Activated CD4-positive, alpha-beta memory T cell treated with anti-CD3 and anti-CD28 coated beads, Interleukin-2, amount 10 ng/mL, durations not matched to agents 7 days and 5 days (primary cell): ENCODE measurements around the gene ABHD12B. TPM values are rescaled to one million over a fixed set of nuclear protein-coding genes. Genes with fewer than 3 reads are reported as not detected.

Experiments used
- CTCF ChIA-PET: fragments of 350-600 bp; sonication (Branson Sonifier 250); formaldehyde crosslinking; loops from one replicate; lab custom pipeline; 2021; ENCODE audit warnings: antibody characterized with exemption, inconsistent platforms; lab: Charles Lee
- POLR2A ChIA-PET: fragments of 350-600 bp; sonication (Branson Sonifier 250); formaldehyde crosslinking; loops from one replicate; lab custom pipeline; 2021; ENCODE audit warnings: antibody characterized with exemption; lab: Charles Lee
- DNase-seq: peaks from one replicate; pipeline ENCODE4 v3.0.0-alpha.2; 2020
- H3K27ac Mint-ChIP-seq: one replicate; pipeline ENCODE4 v1.8.0; 2021; ENCODE audit warnings: mild to moderate bottlenecking, mixed read lengths
- H3K27me3 Mint-ChIP-seq: one replicate; pipeline ENCODE4 v1.8.0; 2021; ENCODE audit warnings: mixed read lengths
- H3K36me3 Mint-ChIP-seq: one replicate; pipeline ENCODE4 v1.8.0; 2021; ENCODE audit warnings: low read depth, mixed read lengths
- H3K4me1 Mint-ChIP-seq: one replicate; pipeline ENCODE4 v1.8.0; 2021; ENCODE audit warnings: mixed read lengths
- H3K4me3 Mint-ChIP-seq: one replicate; pipeline ENCODE4 v1.8.0; 2021; ENCODE audit warnings: mild to moderate bottlenecking, mixed read lengths
- H3K9me3 Mint-ChIP-seq: one replicate; pipeline ENCODE4 v1.8.0; 2021; ENCODE audit warnings: mixed read lengths
- total RNA-seq, 2 experiments: library from RNA; stranded (reverse); gene quantifications; one replicate each; pipeline ENCODE4 v1.2.3, GENCODE V29; 2021

The ABHD12B gene
- total RNA-seq, 2 experiments from 2014 or later: not detected

DNA sequence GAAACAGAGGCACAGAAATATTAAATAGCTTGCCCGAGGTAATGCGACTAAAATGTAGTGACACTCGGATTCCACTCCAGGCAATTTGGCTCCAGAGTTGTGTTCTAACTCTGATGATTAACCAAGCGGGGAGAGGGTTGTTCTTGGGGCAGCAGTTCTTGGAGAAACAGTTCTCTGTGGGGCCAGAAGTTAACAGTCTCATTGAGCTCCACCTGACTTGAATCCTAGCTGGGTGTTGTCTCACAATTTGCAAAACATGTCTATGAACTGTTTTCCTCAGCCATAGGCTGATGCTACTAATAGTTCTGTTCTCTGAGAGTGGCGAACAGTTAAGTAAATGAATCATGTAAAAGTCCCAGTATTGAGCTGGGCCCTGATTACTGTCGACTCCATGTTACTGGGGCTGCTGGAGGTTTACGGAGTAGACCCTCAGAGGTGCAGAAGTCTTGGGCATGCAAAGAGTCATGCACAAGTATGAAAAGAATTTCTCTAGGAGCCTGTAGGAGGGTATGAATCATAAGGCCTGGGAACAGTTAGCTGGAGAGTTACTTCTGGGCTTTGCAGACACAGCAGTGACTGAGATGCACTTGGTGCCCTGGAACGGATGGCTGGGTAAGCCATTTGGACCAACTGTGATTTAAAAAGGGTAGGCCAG is 25.5 kb upstream of the ABHD12B start:
- H3K9me3 Mint-ChIP-seq: no peaks in the 10 kb centered on the region
- H3K4me3 Mint-ChIP-seq: no peak overlapping the region
- no peak overlapping the region for H3K27ac Mint-ChIP-seq
- H3K36me3 Mint-ChIP-seq: no peaks in the 10 kb centered on the region
- H3K27me3 Mint-ChIP-seq: peaks cover 16% of the 10 kb centered on the region
- H3K4me1 Mint-ChIP-seq: no peaks in the 10 kb centered on the region
- ChIA-PET POLR2A (no interaction called here), CTCF (interaction anchor here (0.7 to 2.6 kb wide), 2 partner anchors 14 to 333 kb away, joined by 3 to 11 read pairs; no protein-coding TSS in a partner anchor)
- DNase-seq: no peak

DNA sequence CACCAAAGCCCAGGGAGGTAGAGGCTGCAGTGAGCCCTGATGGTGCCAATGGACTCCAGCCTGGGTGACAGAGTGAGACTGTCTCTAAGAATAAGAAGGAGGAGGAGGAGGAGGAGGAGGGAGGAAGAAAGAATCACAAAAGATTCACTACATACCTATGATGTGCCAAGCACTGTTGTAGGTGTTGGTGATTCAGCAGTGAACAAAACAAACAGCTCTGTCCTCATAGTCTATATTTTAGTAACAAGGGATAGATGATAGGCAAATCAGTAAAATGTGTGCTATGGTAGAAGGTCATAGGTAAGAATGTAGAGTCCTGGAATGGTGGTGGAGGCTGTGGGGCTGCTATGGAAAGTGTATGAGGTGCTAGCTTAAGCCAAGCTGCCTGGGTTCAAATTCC is 18.0 kb upstream of the ABHD12B start:
- peaks cover 7% of the 10 kb centered on the region for H3K27me3 Mint-ChIP-seq
- no peak overlapping the region for H3K27ac Mint-ChIP-seq
- DNase-seq: no peak
- no peaks in the 10 kb centered on the region for H3K36me3 Mint-ChIP-seq
- H3K4me1 Mint-ChIP-seq: peaks cover under 1% of the 10 kb centered on the region
- no peaks in the 10 kb centered on the region for H3K9me3 Mint-ChIP-seq
- CTCF ChIA-PET: no interaction called here
- H3K4me3 Mint-ChIP-seq: no peak overlapping the region
- POLR2A ChIA-PET: no interaction called here

DNA sequence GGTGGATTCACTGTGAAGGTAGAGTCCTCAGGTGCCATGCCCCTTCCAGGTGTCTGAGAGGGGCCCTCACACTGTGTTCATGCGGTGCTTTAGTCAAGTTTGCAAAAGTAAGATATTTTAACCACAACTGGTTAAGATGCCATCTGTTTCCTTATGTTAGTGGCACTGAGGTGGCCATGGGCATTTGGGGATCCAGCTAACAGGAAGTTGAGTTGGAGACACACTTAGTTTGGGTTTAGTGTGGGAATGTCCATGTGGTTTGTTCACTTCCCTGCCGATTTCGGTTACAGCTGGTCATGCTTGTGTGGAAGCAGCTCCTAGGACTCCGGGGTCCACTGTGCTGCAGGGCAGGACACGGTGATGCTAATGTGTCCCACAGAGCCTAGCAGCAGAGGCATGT is 17.3 kb upstream of the ABHD12B start:
- no peak for DNase-seq
- Mint-ChIP-seq H3K36me3 (no peaks in the 10 kb centered on the region), H3K9me3 (no peaks in the 10 kb centered on the region), H3K4me1 (peaks cover 6% of the 10 kb centered on the region), H3K27me3 (peaks cover 5% of the 10 kb centered on the region), H3K27ac (peak overlapping the region; percentile 52), H3K4me3 (no peak overlapping the region)
- CTCF ChIA-PET: no interaction called here
- POLR2A ChIA-PET: no interaction called here

DNA sequence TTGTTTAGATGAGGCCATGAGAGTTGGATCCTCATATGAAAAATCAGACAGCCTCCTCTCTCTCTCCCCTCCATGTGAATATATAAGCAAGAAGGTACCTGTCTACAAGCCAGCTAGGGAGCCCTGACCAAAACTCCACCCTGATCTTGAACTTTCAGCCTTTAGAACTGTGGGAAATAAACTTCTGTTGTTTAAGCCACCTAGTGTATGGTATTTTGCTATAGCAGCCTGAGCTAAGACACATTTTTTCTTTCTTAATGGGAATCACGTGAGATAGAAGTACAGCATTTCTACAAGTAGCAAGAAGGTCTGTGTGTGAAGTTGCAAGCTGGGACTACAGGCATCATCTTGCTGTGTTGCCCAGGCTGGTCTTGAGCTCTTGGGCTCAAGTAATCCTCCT is 16.3 kb upstream of the ABHD12B start:
- Mint-ChIP-seq H3K9me3 (no peaks in the 10 kb centered on the region), H3K27ac (no peak overlapping the region), H3K4me1 (peaks cover 12% of the 10 kb centered on the region), H3K36me3 (no peaks in the 10 kb centered on the region), H3K4me3 (no peak overlapping the region), H3K27me3 (peaks cover 5% of the 10 kb centered on the region)
- CTCF ChIA-PET: no interaction called here
- DNase-seq: no peak
- POLR2A ChIA-PET: no interaction called here

DNA sequence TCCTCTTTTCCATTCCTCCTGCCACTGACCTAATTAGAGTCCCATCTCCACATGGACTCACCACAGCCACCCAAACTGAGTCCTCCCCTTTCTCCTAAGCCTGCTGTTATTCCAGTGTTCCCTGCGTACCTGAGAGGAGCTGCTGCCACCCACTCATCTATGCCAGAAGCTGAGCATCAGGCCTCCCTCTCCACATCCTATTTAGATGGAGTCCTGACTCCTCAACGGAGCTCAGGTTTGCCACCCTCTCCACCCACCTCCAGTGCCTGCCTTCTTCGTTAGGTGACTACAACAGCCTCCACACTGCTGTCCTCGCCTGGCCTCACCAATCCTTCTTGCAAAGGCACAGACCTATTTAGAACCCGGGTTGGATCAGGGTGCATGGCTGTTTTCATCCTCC is 15.2 kb upstream of the ABHD12B start:
- DNase-seq: no peak
- peaks cover 12% of the 10 kb centered on the region for H3K4me1 Mint-ChIP-seq
- H3K27ac Mint-ChIP-seq: no peak overlapping the region
- ChIA-PET CTCF (interaction anchor here (1.5 kb wide), 1 partner anchor 11 kb away, joined by 5 read pairs; no protein-coding TSS in a partner anchor), POLR2A (interaction anchor here (2.0 kb wide), 1 partner anchor 25 kb away, joined by 6 read pairs; the partner anchor contains the start of gene NIN)
- H3K36me3 Mint-ChIP-seq: no peaks in the 10 kb centered on the region
- peaks cover 7% of the 10 kb centered on the region for H3K27me3 Mint-ChIP-seq
- H3K4me3 Mint-ChIP-seq: no peak overlapping the region
- no peaks in the 10 kb centered on the region for H3K9me3 Mint-ChIP-seq

DNA sequence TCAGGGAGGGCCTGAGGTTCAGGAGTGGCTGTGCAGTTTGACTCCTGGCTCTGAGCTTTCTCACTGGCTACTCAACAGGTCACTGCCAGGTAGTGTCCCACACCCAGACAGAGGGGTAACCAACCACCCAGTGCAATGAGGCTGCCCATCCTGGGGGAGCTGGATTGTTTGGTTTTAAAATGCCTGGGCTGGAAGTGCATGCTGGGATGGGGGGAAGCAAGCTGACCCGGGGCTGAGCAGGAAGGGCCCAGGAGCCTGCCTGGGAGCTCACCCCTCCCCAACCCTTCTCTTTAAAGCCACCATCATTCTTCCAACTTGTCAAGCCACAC is 12.6 kb upstream of the ABHD12B start:
- peaks cover 4% of the 10 kb centered on the region for H3K27me3 Mint-ChIP-seq
- H3K36me3 Mint-ChIP-seq: no peaks in the 10 kb centered on the region
- peak overlapping the region; percentile 49 for H3K4me3 Mint-ChIP-seq
- DNase-seq: no peak
- H3K9me3 Mint-ChIP-seq: no peaks in the 10 kb centered on the region
- ChIA-PET POLR2A (interaction anchor here (1.0 to 2.4 kb wide), 6 partner anchors 9 to 254 kb away, joined by 3 to 19 read pairs (median 5); partner anchors contain the start of genes NIN and SAV1), CTCF (interaction anchor here (0.6 to 3.0 kb wide), 19 partner anchors 8 to 541 kb away, joined by 3 to 56 read pairs (median 11); partner anchors contain the start of gene NIN)
- no peak overlapping the region for H3K27ac Mint-ChIP-seq
- H3K4me1 Mint-ChIP-seq: peaks cover 12% of the 10 kb centered on the region

DNA sequence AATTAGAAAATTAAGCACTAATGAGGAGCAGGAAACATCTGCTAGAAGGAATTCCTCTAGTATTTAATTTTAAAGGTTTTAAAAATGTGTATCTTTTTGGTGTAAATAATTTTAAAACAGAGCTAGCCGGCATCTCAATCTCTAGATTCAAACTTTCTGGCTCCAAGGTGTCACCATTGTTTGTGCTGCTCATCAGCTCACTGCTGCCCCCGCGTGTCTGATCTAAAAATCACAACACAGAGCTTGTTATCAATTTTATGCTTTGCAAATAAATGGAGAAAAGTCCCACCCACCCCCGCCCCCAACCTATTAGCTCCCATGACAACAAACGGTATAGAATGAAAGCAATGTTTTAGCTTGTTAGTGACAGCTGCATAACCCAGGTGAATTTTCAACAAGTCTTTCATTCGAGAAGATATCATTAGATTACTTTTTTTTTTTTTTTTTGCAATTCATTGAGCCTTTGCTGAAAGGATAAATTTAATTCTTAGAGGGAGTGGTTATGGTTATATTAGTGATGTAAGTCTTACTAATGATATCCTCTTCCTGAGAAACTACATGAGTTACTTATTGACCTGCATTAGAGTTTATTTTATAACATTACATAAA is 11.3 kb upstream of the ABHD12B start:
- Mint-ChIP-seq H3K4me3 (peak overlapping the region; percentile 83), H3K36me3 (no peaks in the 10 kb centered on the region), H3K4me1 (peaks cover 12% of the 10 kb centered on the region), H3K9me3 (no peaks in the 10 kb centered on the region), H3K27me3 (peaks cover 7% of the 10 kb centered on the region), H3K27ac (peak overlapping the region; percentile 47)
- ChIA-PET CTCF (interaction anchor here (0.6 to 3.0 kb wide), 54 partner anchors 8 to 792 kb away, joined by 3 to 56 read pairs (median 6); partner anchors contain the start of genes ABHD12B, FRMD6, NIN and SAV1), POLR2A (interaction anchor here (0.6 to 2.4 kb wide), 14 partner anchors 15 to 981 kb away, joined by 3 to 19 read pairs (median 4); partner anchors contain the start of genes ATL1, NIN and SAV1)
- peak; percentile 89 for DNase-seq

DNA sequence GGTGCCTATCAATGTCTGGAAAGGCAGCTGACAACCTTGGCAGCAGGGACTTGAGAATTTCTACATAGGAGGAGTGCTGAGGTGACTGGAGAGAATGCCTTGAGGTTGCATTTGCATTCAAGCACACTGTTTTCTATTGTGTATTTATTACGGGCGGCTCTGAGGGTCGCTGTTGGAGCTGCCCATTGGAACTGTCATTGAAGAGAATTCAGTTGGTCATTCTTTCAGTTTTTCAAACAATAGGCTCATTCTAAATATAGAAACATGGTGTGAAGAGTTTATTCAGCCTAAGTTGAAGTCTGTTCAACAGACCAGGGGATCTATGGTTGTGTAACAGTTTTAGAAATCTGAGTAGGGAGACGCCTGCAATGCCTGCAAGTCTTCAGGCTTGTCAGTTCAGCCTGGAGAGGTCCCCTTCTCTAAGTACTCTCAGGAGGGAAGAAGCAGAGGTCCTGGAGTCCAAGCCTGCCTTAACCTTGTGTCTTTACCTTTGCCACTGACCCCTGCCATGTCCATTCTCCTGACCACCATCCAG is 9.8 kb upstream of the ABHD12B start:
- ChIA-PET POLR2A (no interaction called here), CTCF (interaction anchor here (0.6 to 3.0 kb wide), 4 partner anchors 13 to 261 kb away, joined by 4 to 11 read pairs (median 5); no protein-coding TSS in a partner anchor)
- peaks cover 18% of the 10 kb centered on the region for H3K27me3 Mint-ChIP-seq
- no peak for DNase-seq
- H3K27ac Mint-ChIP-seq: no peak overlapping the region
- H3K4me3 Mint-ChIP-seq: no peak overlapping the region
- H3K9me3 Mint-ChIP-seq: no peaks in the 10 kb centered on the region
- no peaks in the 10 kb centered on the region for H3K36me3 Mint-ChIP-seq
- peaks cover 12% of the 10 kb centered on the region for H3K4me1 Mint-ChIP-seq

DNA sequence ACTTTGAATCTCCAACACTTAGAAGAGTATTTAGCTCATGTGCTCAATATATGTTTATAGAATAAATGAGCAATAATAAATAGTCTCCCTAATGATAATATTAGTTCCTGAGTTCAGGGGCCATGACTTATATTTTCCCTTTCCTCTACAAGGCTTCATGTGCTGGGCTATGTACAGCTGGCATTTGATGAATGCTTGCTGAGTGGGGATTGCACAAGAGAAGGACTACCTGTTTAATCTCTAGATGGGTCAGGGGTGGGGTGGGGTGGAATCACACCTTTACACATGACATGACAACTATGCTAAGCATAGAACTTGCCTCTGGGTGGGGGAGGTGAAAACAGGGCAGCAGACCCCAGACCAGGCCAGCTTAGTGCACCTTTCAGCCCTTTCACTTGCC is 7.6 kb upstream of the ABHD12B start:
- ChIA-PET CTCF (interaction anchor here (1.1 to 3.0 kb wide), 2 partner anchors 87 to 263 kb away, joined by 3 to 11 read pairs; no protein-coding TSS in a partner anchor), POLR2A (no interaction called here)
- no peaks in the 10 kb centered on the region for H3K9me3 Mint-ChIP-seq

DNA sequence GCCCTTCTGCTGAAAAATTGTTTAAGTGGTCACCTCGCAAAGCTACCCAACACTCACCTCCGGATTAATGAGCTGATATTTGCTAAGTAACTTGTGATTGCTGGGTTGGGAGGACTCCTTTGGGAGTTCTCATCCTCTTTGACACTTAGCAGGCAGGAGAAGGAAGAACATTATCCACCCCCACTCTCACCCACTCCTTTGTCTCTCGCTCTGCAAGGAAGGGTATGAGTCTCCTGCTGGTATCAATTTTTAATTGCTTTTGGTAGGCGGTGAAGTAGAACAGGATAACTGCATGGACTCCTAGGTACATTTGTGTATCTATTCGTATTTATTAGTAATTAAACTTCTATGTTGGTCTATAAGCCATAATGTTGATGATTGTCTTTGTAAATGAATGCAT is 6.9 kb upstream of the ABHD12B start:
- POLR2A ChIA-PET: interaction anchor here (1.9 kb wide), 1 partner anchor 35 kb away, joined by 4 read pairs; no protein-coding TSS in a partner anchor
- no peak for DNase-seq
- Mint-ChIP-seq H3K4me1 (peaks cover 5% of the 10 kb centered on the region), H3K36me3 (no peaks in the 10 kb centered on the region), H3K27ac (no peak overlapping the region), H3K4me3 (no peak overlapping the region), H3K9me3 (no peaks in the 10 kb centered on the region), H3K27me3 (peaks cover 36% of the 10 kb centered on the region)
- CTCF ChIA-PET: no interaction called here

More for the DNA sequence above, 7.6 kb upstream of the ABHD12B start:
- Mint-ChIP-seq H3K4me3 (no peak overlapping the region), H3K27ac (no peak overlapping the region), H3K27me3 (peaks cover 30% of the 10 kb centered on the region), H3K36me3 (no peaks in the 10 kb centered on the region), H3K4me1 (peaks cover 8% of the 10 kb centered on the region)
- no peak for DNase-seq

DNA sequence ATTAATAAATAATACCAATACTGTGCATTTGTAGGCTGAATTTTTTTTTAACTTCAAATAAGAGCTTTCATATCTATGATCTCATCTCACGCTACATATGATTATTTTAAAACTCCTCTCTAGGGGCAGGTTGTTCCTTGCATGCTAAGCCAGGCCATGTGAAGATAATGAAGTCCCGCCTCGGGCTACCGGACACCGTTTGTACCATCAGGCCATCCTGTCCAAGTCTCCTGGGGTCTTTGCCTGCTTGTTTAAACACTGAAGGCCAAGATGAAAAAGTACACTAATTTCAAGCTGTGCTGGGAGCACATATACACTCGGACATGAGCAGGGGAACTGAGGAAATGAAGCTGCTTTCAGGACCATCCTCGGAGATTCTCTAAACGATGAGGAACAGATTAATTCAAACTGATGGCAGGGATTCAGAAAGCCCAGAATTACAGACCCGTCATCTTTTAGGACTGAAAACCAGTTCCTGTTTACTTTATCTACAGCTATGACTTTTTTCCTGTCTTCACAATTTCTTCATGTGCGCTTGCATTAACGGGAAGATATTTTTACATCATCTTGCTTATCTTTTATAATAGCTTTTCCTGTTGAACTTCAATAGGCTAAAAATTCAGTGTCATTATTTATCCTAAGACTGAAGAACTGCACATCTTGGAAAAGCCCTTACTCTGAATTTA is 6.3 kb upstream of the ABHD12B start:
- Mint-ChIP-seq H3K27me3 (peaks cover 42% of the 10 kb centered on the region), H3K36me3 (no peaks in the 10 kb centered on the region), H3K9me3 (no peaks in the 10 kb centered on the region), H3K4me1 (no peaks in the 10 kb centered on the region), H3K4me3 (no peak overlapping the region), H3K27ac (no peak overlapping the region)
- POLR2A ChIA-PET: interaction anchor here (1.9 kb wide), 1 partner anchor 36 kb away, joined by 4 read pairs; no protein-coding TSS in a partner anchor
- no peak for DNase-seq
- CTCF ChIA-PET: interaction anchor here (1.5 kb wide), 1 partner anchor 265 kb away, joined by 3 read pairs; no protein-coding TSS in a partner anchor

DNA sequence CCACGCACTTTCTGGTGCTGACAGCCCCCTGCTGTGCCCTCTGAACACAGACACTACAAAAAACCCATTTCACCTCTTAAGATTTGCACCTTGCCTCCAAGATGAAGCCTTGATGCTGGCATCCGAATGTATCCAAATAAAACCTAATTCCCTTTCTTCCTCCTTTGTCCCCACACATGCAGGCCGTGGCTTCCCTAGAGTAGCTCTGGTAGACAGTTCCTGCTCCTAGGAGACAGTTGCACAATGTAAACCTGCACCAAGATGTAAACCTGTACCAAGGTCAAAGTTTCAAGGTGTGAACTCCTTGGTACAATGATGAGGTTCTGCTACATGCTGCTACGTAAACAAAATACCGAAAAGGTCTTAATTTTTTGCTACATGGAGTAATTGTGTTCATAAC is 625 bp upstream of the ABHD12B start:
- no peak overlapping the region for H3K27ac Mint-ChIP-seq
- peaks cover 21% of the 10 kb centered on the region for H3K4me1 Mint-ChIP-seq
- peaks cover 3% of the 10 kb centered on the region for H3K36me3 Mint-ChIP-seq
- POLR2A ChIA-PET: no interaction called here
- DNase-seq: no peak
- no peak overlapping the region for H3K4me3 Mint-ChIP-seq
- CTCF ChIA-PET: interaction anchor here (0.6 to 1.4 kb wide), 4 partner anchors 11 to 1194 kb away, joined by 3 to 6 read pairs (median 4); no protein-coding TSS in a partner anchor
- H3K27me3 Mint-ChIP-seq: peaks cover 70% of the 10 kb centered on the region
- no peaks in the 10 kb centered on the region for H3K9me3 Mint-ChIP-seq
